ENCODE results near the gene KATNB1. TPM values are rescaled to one million over a fixed set of nuclear protein-coding genes. Genes with fewer than 3 reads are reported as not detected.

KATNB1 gene
- total RNA-seq, 2 experiments from 2014 or later: 37.4 to 43.5 TPM

DNA sequence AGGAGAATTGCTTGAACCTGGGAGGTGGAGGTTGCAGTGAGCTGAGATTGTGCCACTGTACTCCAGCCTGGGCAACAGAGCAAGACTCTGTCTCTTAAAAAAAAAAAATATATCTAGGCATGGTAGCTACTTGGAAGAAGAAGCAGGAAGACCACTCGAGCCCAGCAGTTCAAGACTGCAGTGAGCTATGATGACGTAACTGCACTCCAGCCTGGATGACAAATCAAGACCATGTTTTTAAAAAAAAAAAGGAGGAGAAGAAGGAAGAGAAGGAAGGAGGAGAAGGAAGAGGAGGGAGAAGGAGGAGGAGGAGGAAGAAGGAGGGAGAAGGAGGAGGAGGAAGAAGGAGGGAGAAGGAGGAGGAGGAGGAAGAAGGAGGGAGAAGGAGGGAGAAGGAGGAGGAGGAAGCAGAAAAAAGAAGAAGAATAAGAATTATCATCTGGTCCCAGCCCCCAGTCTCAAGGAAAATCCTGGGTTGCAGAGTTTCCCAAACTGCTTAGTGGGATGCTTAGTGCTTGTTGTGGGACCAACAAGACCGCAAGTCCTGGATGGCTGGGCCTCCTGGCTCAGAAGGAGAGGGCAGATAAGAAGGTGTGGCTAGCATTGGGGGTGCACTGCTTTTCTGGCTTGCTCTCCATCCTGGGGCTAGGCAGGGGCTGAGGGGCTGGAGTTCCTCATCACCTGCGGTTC is 44.6 kb upstream of the KATNB1 start:
- H3K9me2 ChIP-seq (ENCODE audit: insufficient read depth, low read length): no peaks in the 10 kb centered on the region
- intact Hi-C loops (cut with micrococcal nuclease; ENCODE audit: unreplicated experiment): no loop called here
- H3K79me2 ChIP-seq (ENCODE audit: insufficient read depth, low read depth, low read length): no peaks in the 10 kb centered on the region
- no peak overlapping the region for H3K27ac ChIP-seq (ENCODE audit: low read depth, low read length, poor library complexity, severe bottlenecking)
- TF ChIP-seq EZH2phosphoT487 (IDR thresholded peaks at IDR 0.05; ENCODE audit: borderline replicate concordance, low read depth, low read length): no peak
- TF ChIP-seq, protein P1, sequence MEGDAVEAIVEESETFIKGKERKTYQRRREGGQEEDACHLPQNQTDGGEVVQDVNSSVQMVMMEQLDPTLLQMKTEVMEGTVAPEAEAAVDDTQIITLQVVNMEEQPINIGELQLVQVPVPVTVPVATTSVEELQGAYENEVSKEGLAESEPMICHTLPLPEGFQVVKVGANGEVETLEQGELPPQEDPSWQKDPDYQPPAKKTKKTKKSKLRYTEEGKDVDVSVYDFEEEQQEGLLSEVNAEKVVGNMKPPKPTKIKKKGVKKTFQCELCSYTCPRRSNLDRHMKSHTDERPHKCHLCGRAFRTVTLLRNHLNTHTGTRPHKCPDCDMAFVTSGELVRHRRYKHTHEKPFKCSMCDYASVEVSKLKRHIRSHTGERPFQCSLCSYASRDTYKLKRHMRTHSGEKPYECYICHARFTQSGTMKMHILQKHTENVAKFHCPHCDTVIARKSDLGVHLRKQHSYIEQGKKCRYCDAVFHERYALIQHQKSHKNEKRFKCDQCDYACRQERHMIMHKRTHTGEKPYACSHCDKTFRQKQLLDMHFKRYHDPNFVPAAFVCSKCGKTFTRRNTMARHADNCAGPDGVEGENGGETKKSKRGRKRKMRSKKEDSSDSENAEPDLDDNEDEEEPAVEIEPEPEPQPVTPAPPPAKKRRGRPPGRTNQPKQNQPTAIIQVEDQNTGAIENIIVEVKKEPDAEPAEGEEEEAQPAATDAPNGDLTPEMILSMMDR (conservative IDR thresholded peaks at IDR 0.05; ENCODE audit: low read length): no peak
- ChIA-PET POLR2A (no interaction called here), CTCF (ENCODE audit: unreplicated experiment) (interaction anchor here (1.0 kb wide), 1 partner anchor 10 kb away, joined by 3 read pairs; no protein-coding TSS in a partner anchor)
- BruUV-seq (replicated peaks): no TSS peak
- H3K4me2 ChIP-seq (ENCODE audit: low read length): no peak overlapping the region
- no peaks in the 10 kb centered on the region for H3K9me3 ChIP-seq (ENCODE audit: low read length)
- peaks cover 18% of the 10 kb centered on the region for H3K4me1 ChIP-seq (ENCODE audit: insufficient read depth, low read length, poor library complexity, severe bottlenecking)
- H3K36me3 ChIP-seq (ENCODE audit: insufficient read depth, low read length): no peaks in the 10 kb centered on the region
- H4K20me1 ChIP-seq (ENCODE audit: insufficient read depth, low read length): no peaks in the 10 kb centered on the region
- DNase-seq (ENCODE audit: low spot score): no peak
- H3K4me3 ChIP-seq (ENCODE audit: low read depth, low read length, poor library complexity, severe bottlenecking): no peak overlapping the region
- H2AFZ ChIP-seq (ENCODE audit: low read length): no peak overlapping the region

DNA sequence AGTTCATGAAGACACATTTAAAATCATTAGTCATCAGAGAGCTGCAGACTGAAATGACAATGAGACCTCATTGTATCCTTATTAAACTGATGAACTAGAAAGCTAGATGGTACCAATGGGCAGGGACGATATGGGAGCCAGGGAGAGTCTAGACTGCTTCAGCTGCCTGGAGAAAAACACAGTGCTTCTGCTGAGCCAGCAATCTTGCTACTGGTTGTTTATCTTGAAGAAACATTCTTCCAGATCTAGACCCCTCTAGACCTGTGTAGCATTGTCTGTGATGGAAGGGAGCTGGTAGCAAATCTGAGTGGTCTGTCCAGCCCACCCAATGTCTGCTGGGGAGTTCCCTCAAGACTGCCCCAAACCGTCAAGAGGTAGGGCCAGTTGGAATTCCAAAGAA is 42.9 kb upstream of the KATNB1 start:
- TF ChIP-seq EZH2phosphoT487 (IDR thresholded peaks at IDR 0.05; ENCODE audit: borderline replicate concordance, low read depth, low read length): no peak
- TF ChIP-seq, protein P1 (conservative IDR thresholded peaks at IDR 0.05; ENCODE audit: low read length): no peak
- DNase-seq (ENCODE audit: low spot score): no peak
- CTCF ChIA-PET (ENCODE audit: unreplicated experiment): no interaction called here

GRCh38 chr16:57693550-57693949 is 42.0 kb upstream of the KATNB1 start:
- no TSS peak for BruUV-seq (replicated peaks)
- H3K9me2 ChIP-seq (ENCODE audit: insufficient read depth, low read length): no peaks in the 10 kb centered on the region
- H3K9me3 ChIP-seq (ENCODE audit: low read length): no peaks in the 10 kb centered on the region
- ChIA-PET POLR2A (no interaction called here), CTCF (ENCODE audit: unreplicated experiment) (no interaction called here)
- H3K36me3 ChIP-seq (ENCODE audit: insufficient read depth, low read length): no peaks in the 10 kb centered on the region
- no peak overlapping the region for H3K4me2 ChIP-seq (ENCODE audit: low read length)
- no peak overlapping the region for H2AFZ ChIP-seq (ENCODE audit: low read length)
- H4K20me1 ChIP-seq (ENCODE audit: insufficient read depth, low read length): no peaks in the 10 kb centered on the region
- TF ChIP-seq, protein P1 (conservative IDR thresholded peaks at IDR 0.05; ENCODE audit: low read length): no peak
- TF ChIP-seq EZH2phosphoT487 (IDR thresholded peaks at IDR 0.05; ENCODE audit: borderline replicate concordance, low read depth, low read length): no peak
- H3K4me1 ChIP-seq (ENCODE audit: insufficient read depth, low read length, poor library complexity, severe bottlenecking): peaks cover 18% of the 10 kb centered on the region
- H3K79me2 ChIP-seq (ENCODE audit: insufficient read depth, low read depth, low read length): no peaks in the 10 kb centered on the region
- DNase-seq (ENCODE audit: low spot score): no peak
- no peak overlapping the region for H3K27ac ChIP-seq (ENCODE audit: low read depth, low read length, poor library complexity, severe bottlenecking)
- no peak overlapping the region for H3K4me3 ChIP-seq (ENCODE audit: low read depth, low read length, poor library complexity, severe bottlenecking)
- intact Hi-C loops (cut with micrococcal nuclease; ENCODE audit: unreplicated experiment): no loop called here

More for the DNA sequence above, 42.9 kb upstream of the KATNB1 start:
- Histone ChIP-seq H3K4me3 (ENCODE audit: low read depth, low read length, poor library complexity, severe bottlenecking) (no peak overlapping the region), H3K9me3 (ENCODE audit: low read length) (no peaks in the 10 kb centered on the region), H3K27ac (ENCODE audit: low read depth, low read length, poor library complexity, severe bottlenecking) (no peak overlapping the region), H2AFZ (ENCODE audit: low read length) (no peak overlapping the region), H4K20me1 (ENCODE audit: insufficient read depth, low read length) (no peaks in the 10 kb centered on the region), H3K79me2 (ENCODE audit: insufficient read depth, low read depth, low read length) (no peaks in the 10 kb centered on the region), H3K4me1 (ENCODE audit: insufficient read depth, low read length, poor library complexity, severe bottlenecking) (peaks cover 18% of the 10 kb centered on the region), H3K9me2 (ENCODE audit: insufficient read depth, low read length) (no peaks in the 10 kb centered on the region), H3K4me2 (ENCODE audit: low read length) (no peak overlapping the region), H3K36me3 (ENCODE audit: insufficient read depth, low read length) (no peaks in the 10 kb centered on the region)
- BruUV-seq (replicated peaks): no TSS peak
- intact Hi-C loops (cut with micrococcal nuclease; ENCODE audit: unreplicated experiment): no loop called here
- POLR2A ChIA-PET: no interaction called here

All from OCI-LY7 (cell line).